T-helper 2 cell treated with Interferon-gamma antibody and Interleukin-4, amounts not matched to agents 5 μg/mL and 100 μg/mL, for 36 hours (primary cell): ENCODE results near the gene IFNA6.
A peak's percentile ranks its signal among the peaks of the same experiment; 100 is the strongest.
"Not testable (repeated sequence)": the region's sequence is repeated elsewhere in the genome, so short reads cannot be mapped to it uniquely, and the experiment has no call there.

ENCODE experiments used
- DNase-seq: peaks from one replicate; pipeline ENCODE4 v3.0.0; 2021; ENCODE audit warnings: low spot score
- H3K27ac Mint-ChIP-seq: one replicate; pipeline ENCODE4 v1.8.0; 2021; ENCODE audit warnings: mild to moderate bottlenecking, mixed read lengths
- H3K27me3 Mint-ChIP-seq: one replicate; pipeline ENCODE4 v1.8.0; 2021; ENCODE audit warnings: low read depth, mixed read lengths
- H3K36me3 Mint-ChIP-seq: one replicate; pipeline ENCODE4 v1.8.0; 2021; ENCODE audit warnings: low read depth, mixed read lengths
- H3K4me1 Mint-ChIP-seq: one replicate; pipeline ENCODE4 v1.8.0; 2021; ENCODE audit warnings: low read depth, mixed read lengths
- H3K4me3 Mint-ChIP-seq: one replicate; pipeline ENCODE4 v1.8.0; 2022; ENCODE audit warnings: mild to moderate bottlenecking, moderate library complexity, mixed read lengths
- H3K9me3 Mint-ChIP-seq: one replicate; pipeline ENCODE4 v1.8.0; 2021; ENCODE audit warnings: mixed read lengths

Gene IFNA6

GRCh38 chr9:21350787-21351186 is at the start of gene IFNA6:
Gene IFNA6 (minus strand): TSS chr9:21350887. CDS start chr9:21350887, 0 bp downstream.
- Mint-ChIP-seq H3K27me3 (peaks cover 37% of the 10 kb centered on the region), H3K27ac (no peak within 1 kb of the TSS), H3K9me3 (peaks cover 11% of the 10 kb centered on the region), H3K4me1 (no peaks in the 10 kb centered on the region), H3K4me3 (no peak within 1 kb of the TSS), H3K36me3 (peaks cover 6% of the 10 kb centered on the region)
- DNase-seq, result no peak

- peaks cover 78% of the 10 kb centered on the region for H3K27me3 Mint-ChIP-seq
- peaks cover 9% of the 10 kb centered on the region for H3K4me1 Mint-ChIP-seq
- no peak overlapping the region for H3K27ac Mint-ChIP-seq
- H3K36me3 Mint-ChIP-seq, result no peaks in the 10 kb centered on the region
- no peak for DNase-seq
- H3K4me3 Mint-ChIP-seq, result no peak overlapping the region
- H3K9me3 Mint-ChIP-seq, result no peaks in the 10 kb centered on the region
These were observed 49.3 kb upstream of the IFNA6 start for GRCh38 chr9:21399956-21400355.

GRCh38 chr9:21398955-21399489 is 48.3 kb upstream of the IFNA6 start:
- H3K4me3 Mint-ChIP-seq, result no peak overlapping the region
- peaks cover 9% of the 10 kb centered on the region for H3K4me1 Mint-ChIP-seq
- no peaks in the 10 kb centered on the region for H3K36me3 Mint-ChIP-seq
- no peaks in the 10 kb centered on the region for H3K9me3 Mint-ChIP-seq
- H3K27me3 Mint-ChIP-seq, result peaks cover 72% of the 10 kb centered on the region
- H3K27ac Mint-ChIP-seq, result no peak overlapping the region
- no peak for DNase-seq

DNA sequence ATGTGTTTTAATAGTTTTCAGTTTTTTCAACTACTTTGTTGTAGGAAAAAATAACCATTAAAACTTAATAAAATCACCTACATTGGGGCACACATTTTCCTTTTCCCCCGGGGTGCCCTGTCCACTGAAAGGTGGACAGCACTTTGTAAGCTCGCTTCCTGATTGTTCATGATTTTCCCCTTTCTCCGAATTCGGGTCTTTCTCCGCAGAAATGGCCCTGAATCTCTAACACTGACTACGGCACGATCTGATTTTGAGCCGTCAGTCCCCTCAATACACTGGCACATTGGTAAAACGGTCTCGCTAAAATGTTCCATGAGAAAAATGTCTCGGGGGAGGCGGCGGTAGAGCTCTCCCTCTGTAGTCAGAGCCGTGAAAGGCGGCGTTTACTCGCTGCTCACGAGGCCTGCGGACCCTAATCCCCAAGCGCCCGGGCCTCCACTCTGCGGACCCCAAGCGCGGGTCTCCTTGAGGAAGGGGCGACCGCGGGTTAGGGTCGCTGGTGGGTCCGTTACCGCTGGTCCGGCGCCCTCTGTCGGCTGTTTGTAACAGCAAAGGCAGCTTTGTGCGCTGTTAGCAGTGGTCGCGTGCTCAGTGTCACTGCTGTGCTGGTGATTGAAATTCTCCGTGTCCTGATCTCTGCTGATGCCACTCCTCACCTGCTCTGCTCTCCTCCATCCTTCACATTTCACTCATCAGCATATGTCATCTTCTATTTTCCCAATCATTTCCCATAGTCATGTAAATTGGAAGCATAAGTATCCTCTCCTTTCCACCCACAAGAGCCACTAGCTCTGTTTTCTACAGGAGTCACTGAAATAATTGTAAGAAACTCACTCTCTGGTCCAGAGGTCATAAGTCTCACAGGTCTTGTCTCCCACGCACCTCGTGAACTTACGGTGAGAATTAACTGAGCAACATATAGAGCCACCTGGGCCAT is 45.4 kb upstream of the IFNA6 start:
- peaks cover 70% of the 10 kb centered on the region for H3K27me3 Mint-ChIP-seq
- peak; percentile 39 for DNase-seq
- H3K4me1 Mint-ChIP-seq, result peaks cover 5% of the 10 kb centered on the region
- H3K27ac Mint-ChIP-seq, result no peak overlapping the region
- H3K9me3 Mint-ChIP-seq, result no peaks in the 10 kb centered on the region
- H3K4me3 Mint-ChIP-seq, result peak overlapping the region; percentile 79
- no peaks in the 10 kb centered on the region for H3K36me3 Mint-ChIP-seq

- H3K27me3 Mint-ChIP-seq, result peaks cover 68% of the 10 kb centered on the region
- no peaks in the 10 kb centered on the region for H3K9me3 Mint-ChIP-seq
- H3K4me3 Mint-ChIP-seq, result no peak overlapping the region
- H3K4me1 Mint-ChIP-seq, result peaks cover 5% of the 10 kb centered on the region
- H3K36me3 Mint-ChIP-seq, result no peaks in the 10 kb centered on the region
- no peak for DNase-seq
- no peak overlapping the region for H3K27ac Mint-ChIP-seq
These were observed 41.6 kb upstream of the IFNA6 start for GRCh38 chr9:21392270-21392669.

- Mint-ChIP-seq H3K27me3 (peaks cover 62% of the 10 kb centered on the region), H3K27ac (no peak within 1 kb of the TSS), H3K36me3 (no peaks in the 10 kb centered on the region), H3K9me3 (no peaks in the 10 kb centered on the region), H3K4me1 (peaks cover 17% of the 10 kb centered on the region), H3K4me3 (no peak within 1 kb of the TSS)
- no peak for DNase-seq
These were observed 34.5 kb upstream of the IFNA6 start, which contains the start of gene IFNA2 for GRCh38 chr9:21385131-21385670. Gene IFNA2 (minus strand): TSS chr9:21385398. CDS start chr9:21385329, 69 bp downstream.

GRCh38 chr9:21383627-21384026 is 32.9 kb upstream of the IFNA6 start:
- Mint-ChIP-seq H3K4me3 (peak overlapping the region; percentile 3), H3K27me3 (peaks cover 66% of the 10 kb centered on the region), H3K4me1 (peaks cover 20% of the 10 kb centered on the region), H3K9me3 (no peaks in the 10 kb centered on the region), H3K27ac (no peak overlapping the region), H3K36me3 (no peaks in the 10 kb centered on the region)
- no peak for DNase-seq

DNA sequence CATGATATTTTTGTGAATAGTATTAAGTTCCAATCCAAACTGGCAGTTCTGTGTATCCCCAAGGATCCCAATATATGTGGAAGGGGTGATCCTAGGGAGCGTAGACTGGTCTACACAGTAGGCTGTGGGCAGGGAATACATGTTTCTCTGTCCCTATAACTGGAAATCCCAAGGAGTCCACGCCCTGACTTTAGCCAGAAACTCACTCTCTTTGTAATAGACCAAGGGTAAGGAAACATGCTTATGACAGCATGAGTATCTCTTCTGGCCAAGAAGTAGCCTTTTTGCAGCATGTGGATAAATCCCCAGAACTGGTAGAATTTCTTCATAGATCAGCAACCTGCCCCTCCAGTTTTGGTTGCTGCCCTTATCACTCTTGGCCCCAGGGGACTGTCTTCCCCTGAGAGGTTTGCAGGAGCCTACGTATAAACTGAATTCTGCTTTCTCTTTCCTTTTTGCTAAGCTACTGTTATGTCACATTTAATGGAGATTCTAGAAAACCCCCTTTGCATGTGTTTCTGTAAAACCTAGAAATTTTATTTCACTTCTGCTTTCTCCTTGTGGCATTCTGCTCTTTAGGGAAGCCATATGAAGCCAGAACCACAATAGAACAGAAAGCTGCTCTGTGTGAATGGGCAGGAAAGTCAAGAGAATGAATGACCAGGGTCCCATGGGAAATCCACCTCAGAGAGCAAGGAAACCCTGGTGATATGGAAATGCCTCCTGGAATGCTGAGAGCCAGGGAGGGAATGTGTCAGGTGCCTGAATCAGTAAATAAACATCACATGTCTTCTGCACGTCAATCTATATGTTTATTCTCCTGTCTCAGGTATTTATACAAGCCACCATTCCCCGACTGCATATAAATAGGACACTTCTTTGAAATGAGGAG is 31.0 kb upstream of the IFNA6 start:
- Mint-ChIP-seq H3K4me1 (peaks cover 21% of the 10 kb centered on the region), H3K9me3 (no peaks in the 10 kb centered on the region), H3K36me3 (no peaks in the 10 kb centered on the region), H3K27me3 (peaks cover 63% of the 10 kb centered on the region), H3K27ac (no peak overlapping the region), H3K4me3 (peak overlapping the region; percentile 32)
- DNase-seq, result no peak

DNA sequence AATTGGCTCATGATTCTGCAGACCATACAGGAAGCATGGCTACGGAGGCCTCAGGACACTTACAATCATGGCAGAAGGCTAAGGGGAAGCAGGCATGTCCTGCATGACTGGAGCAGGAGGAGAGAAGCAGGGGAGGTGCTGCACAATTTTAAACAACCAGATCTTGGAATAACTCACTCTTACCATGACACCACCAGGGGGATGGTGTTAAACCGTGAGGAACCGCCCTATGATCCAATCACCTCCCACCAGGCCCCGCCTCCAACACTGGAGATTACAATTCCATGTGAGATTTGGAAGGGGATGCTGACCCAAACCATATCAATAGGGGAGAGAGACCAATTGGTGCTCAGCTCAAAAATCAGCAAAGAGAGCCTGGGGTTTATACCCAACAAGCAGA is 20.8 kb upstream of the IFNA6 start:
- not testable (repeated sequence) for H3K36me3 Mint-ChIP-seq, H3K4me3 Mint-ChIP-seq, H3K27ac Mint-ChIP-seq, H3K9me3 Mint-ChIP-seq, H3K4me1 Mint-ChIP-seq, DNase-seq
- H3K27me3 Mint-ChIP-seq, result peaks cover 38% of the 10 kb centered on the region

- no peaks in the 10 kb centered on the region for H3K9me3 Mint-ChIP-seq
- DNase-seq, result no peak
- H3K27me3 Mint-ChIP-seq, result peaks cover 44% of the 10 kb centered on the region
- no peaks in the 10 kb centered on the region for H3K36me3 Mint-ChIP-seq
- H3K4me3 Mint-ChIP-seq, result no peak within 1 kb of the TSS
- no peak within 1 kb of the TSS for H3K27ac Mint-ChIP-seq
- no peaks in the 10 kb centered on the region for H3K4me1 Mint-ChIP-seq
These were observed 17.3 kb upstream of the IFNA6 start, which contains the start of gene IFNA13 for GRCh38 chr9:21367957-21368356. Gene IFNA13 (minus strand): TSS chr9:21368057. CDS start chr9:21368010, 47 bp downstream.

- H3K36me3 Mint-ChIP-seq, H3K27ac Mint-ChIP-seq, H3K9me3 Mint-ChIP-seq, DNase-seq, H3K4me3 Mint-ChIP-seq, H3K4me1 Mint-ChIP-seq: not testable (repeated sequence)
- peaks cover 44% of the 10 kb centered on the region for H3K27me3 Mint-ChIP-seq
These were observed 16.5 kb upstream of the IFNA6 start for GRCh38 chr9:21367169-21367568.

GRCh38 chr9:21362287-21362686 is 11.6 kb upstream of the IFNA6 start:
- no peak for DNase-seq
- Mint-ChIP-seq H3K27ac (no peak overlapping the region), H3K27me3 (peaks cover 17% of the 10 kb centered on the region), H3K4me3 (no peak overlapping the region), H3K9me3 (peaks cover 3% of the 10 kb centered on the region), H3K4me1 (peaks cover 12% of the 10 kb centered on the region), H3K36me3 (peaks cover 1% of the 10 kb centered on the region)
